ENCODE data around the gene XPNPEP2.

XPNPEP2 gene

GRCh38 chrX:129791961-129792570 lies 53.3 kb downstream of the XPNPEP2 start:
- Histone ChIP-seq H3K79me1 (replicated peaks; ENCODE audit: low read length, poor library complexity, severe bottlenecking) (no peaks in the 10 kb centered on the region), H2BK5ac (ENCODE audit: low read depth, low read length, poor library complexity, severe bottlenecking) (no peak overlapping the region), H2AFZ (ENCODE audit: low read depth, low read length) (no peak overlapping the region), H2BK120ac (ENCODE audit: low read depth, low read length) (no peak overlapping the region), H4K91ac (ENCODE audit: low read length) (no peak overlapping the region), H3K4me1 (ENCODE audit: control insufficient read depth, insufficient read depth, low read depth, low read length) (no peaks in the 10 kb centered on the region), H3K27ac (ENCODE audit: low read length, poor library complexity, severe bottlenecking) (no peak overlapping the region), H3K27me3 (ENCODE audit: control insufficient read depth in 1 of 2, insufficient read depth in 1 of 2, low read length in 2 of 2) (peaks cover 0 to 24% of the 10 kb centered on the region in 2 experiments), H2AK5ac (ENCODE audit: low read length, severe bottlenecking) (no peak overlapping the region), H3K18ac (ENCODE audit: low read depth in 1 of 2, low read length in 2 of 2) (no peak overlapping the region), H3K4me2 (ENCODE audit: low read length, poor library complexity, severe bottlenecking) (no peak overlapping the region), H3K14ac (ENCODE audit: low read length in 2 of 2) (no peak overlapping the region), H3K36me3 (ENCODE audit: control insufficient read depth in 1 of 2, insufficient read depth in 2 of 2, low read depth in 1 of 2, low read length in 2 of 2) (peaks cover 0 to 5% of the 10 kb centered on the region in 2 experiments), H2BK12ac (ENCODE audit: low read length in 2 of 2) (no peak overlapping the region), H3K4me3 (ENCODE audit: insufficient read depth in 1 of 2, low read depth in 1 of 2, low read length in 2 of 2) (no peak overlapping the region), H2BK15ac (ENCODE audit: low read depth, poor library complexity, severe bottlenecking) (no peak overlapping the region), H3K4ac (ENCODE audit: low read depth in 1 of 2, low read length in 2 of 2) (no peak overlapping the region), H4K8ac (ENCODE audit: low read length) (no peak overlapping the region), H3K23ac (ENCODE audit: low read length in 2 of 2) (no peak overlapping the region), H3K9ac (ENCODE audit: low read length) (no peak overlapping the region), H3K9me3 (ENCODE audit: control insufficient read depth, low read length) (no peaks in the 10 kb centered on the region)
- WGBS: 91% methylated on average over 11 of the region's 11 CpGs
- no peak for DNase-seq

GRCh38 chrX:129792586-129793291 lies 54.0 kb downstream of the XPNPEP2 start:
- Histone ChIP-seq H2BK5ac (ENCODE audit: low read depth, low read length, poor library complexity, severe bottlenecking) (no peak overlapping the region), H3K79me1 (replicated peaks; ENCODE audit: low read length, poor library complexity, severe bottlenecking) (no peaks in the 10 kb centered on the region), H3K18ac (ENCODE audit: low read depth in 1 of 2, low read length in 2 of 2) (no peak overlapping the region), H2AK5ac (ENCODE audit: low read length, severe bottlenecking) (no peak overlapping the region), H3K27me3 (ENCODE audit: control insufficient read depth in 1 of 2, insufficient read depth in 1 of 2, low read length in 2 of 2) (peaks cover 0 to 23% of the 10 kb centered on the region in 2 experiments), H3K23ac (ENCODE audit: low read length in 2 of 2) (no peak overlapping the region), H2BK15ac (ENCODE audit: low read depth, poor library complexity, severe bottlenecking) (no peak overlapping the region), H3K27ac (ENCODE audit: low read length, poor library complexity, severe bottlenecking) (no peak overlapping the region), H3K14ac (ENCODE audit: low read length in 2 of 2) (no peak overlapping the region), H3K36me3 (ENCODE audit: control insufficient read depth in 1 of 2, insufficient read depth in 2 of 2, low read depth in 1 of 2, low read length in 2 of 2) (peaks cover under 1 to 11% of the 10 kb centered on the region in 2 experiments), H4K8ac (ENCODE audit: low read length) (no peak overlapping the region), H3K4me2 (ENCODE audit: low read length, poor library complexity, severe bottlenecking) (no peak overlapping the region), H3K4me3 (ENCODE audit: insufficient read depth in 1 of 2, low read depth in 1 of 2, low read length in 2 of 2) (no peak overlapping the region), H3K9me3 (ENCODE audit: control insufficient read depth, low read length) (no peaks in the 10 kb centered on the region), H2BK12ac (ENCODE audit: low read length in 2 of 2) (no peak overlapping the region), H4K91ac (ENCODE audit: low read length) (no peak overlapping the region), H3K9ac (ENCODE audit: low read length) (no peak overlapping the region), H3K4ac (ENCODE audit: low read depth in 1 of 2, low read length in 2 of 2) (no peak overlapping the region), H2BK120ac (ENCODE audit: low read depth, low read length) (no peak overlapping the region), H3K4me1 (ENCODE audit: control insufficient read depth, insufficient read depth, low read depth, low read length) (no peaks in the 10 kb centered on the region), H2AFZ (ENCODE audit: low read depth, low read length) (no peak overlapping the region)
- 97% methylated on average over 15 of the region's 18 CpGs for WGBS
- DNase-seq: no peak

GRCh38 chrX:129793604-129794191 lies 54.9 kb downstream of the XPNPEP2 start:
- Histone ChIP-seq H2BK120ac (ENCODE audit: low read depth, low read length) (no peak overlapping the region), H3K14ac (ENCODE audit: low read length in 2 of 2) (no peak overlapping the region), H3K18ac (ENCODE audit: low read depth in 1 of 2, low read length in 2 of 2) (no peak overlapping the region), H3K9me3 (ENCODE audit: control insufficient read depth, low read length) (no peaks in the 10 kb centered on the region), H3K4me1 (ENCODE audit: control insufficient read depth, insufficient read depth, low read depth, low read length) (no peaks in the 10 kb centered on the region), H4K8ac (ENCODE audit: low read length) (no peak overlapping the region), H2BK12ac (ENCODE audit: low read length in 2 of 2) (no peak overlapping the region), H3K4me3 (ENCODE audit: insufficient read depth in 1 of 2, low read depth in 1 of 2, low read length in 2 of 2) (no peak overlapping the region), H4K91ac (ENCODE audit: low read length) (no peak overlapping the region), H3K36me3 (ENCODE audit: control insufficient read depth in 1 of 2, insufficient read depth in 2 of 2, low read depth in 1 of 2, low read length in 2 of 2) (peaks cover 10 to 16% of the 10 kb centered on the region in 2 experiments), H2BK15ac (ENCODE audit: low read depth, poor library complexity, severe bottlenecking) (no peak overlapping the region), H2AK5ac (ENCODE audit: low read length, severe bottlenecking) (no peak overlapping the region), H3K27me3 (ENCODE audit: control insufficient read depth in 1 of 2, insufficient read depth in 1 of 2, low read length in 2 of 2) (peaks cover 0 to 24% of the 10 kb centered on the region in 2 experiments), H2BK5ac (ENCODE audit: low read depth, low read length, poor library complexity, severe bottlenecking) (no peak overlapping the region), H3K9ac (ENCODE audit: low read length) (no peak overlapping the region), H3K79me1 (replicated peaks; ENCODE audit: low read length, poor library complexity, severe bottlenecking) (no peaks in the 10 kb centered on the region), H3K4me2 (ENCODE audit: low read length, poor library complexity, severe bottlenecking) (no peak overlapping the region), H3K4ac (ENCODE audit: low read depth in 1 of 2, low read length in 2 of 2) (no peak overlapping the region), H2AFZ (ENCODE audit: low read depth, low read length) (no peak overlapping the region), H3K27ac (ENCODE audit: low read length, poor library complexity, severe bottlenecking) (no peak overlapping the region), H3K23ac (ENCODE audit: low read length in 2 of 2) (no peak overlapping the region)
- no peak for DNase-seq
- WGBS: 94% methylated on average over 20 of the region's 20 CpGs

- H3K36me3 ChIP-seq (ENCODE audit: control insufficient read depth in 1 of 2, insufficient read depth in 2 of 2, low read depth in 1 of 2, low read length in 2 of 2): peaks cover 17 to 18% of the 10 kb centered on the region in 2 experiments
- H3K4ac ChIP-seq (ENCODE audit: low read depth in 1 of 2, low read length in 2 of 2): no peak overlapping the region
- H4K91ac ChIP-seq (ENCODE audit: low read length): no peak overlapping the region
- H2AK5ac ChIP-seq (ENCODE audit: low read length, severe bottlenecking): no peak overlapping the region
- H3K79me1 ChIP-seq (replicated peaks; ENCODE audit: low read length, poor library complexity, severe bottlenecking): no peaks in the 10 kb centered on the region
- H3K14ac ChIP-seq (ENCODE audit: low read length in 2 of 2): no peak overlapping the region
- no peak overlapping the region for H3K4me3 ChIP-seq (ENCODE audit: insufficient read depth in 1 of 2, low read depth in 1 of 2, low read length in 2 of 2)
- peaks cover 0 to 25% of the 10 kb centered on the region in 2 experiments for H3K27me3 ChIP-seq (ENCODE audit: control insufficient read depth in 1 of 2, insufficient read depth in 1 of 2, low read length in 2 of 2)
- no peak overlapping the region for H3K9ac ChIP-seq (ENCODE audit: low read length)
- H3K27ac ChIP-seq (ENCODE audit: low read length, poor library complexity, severe bottlenecking): no peak overlapping the region
- H2BK120ac ChIP-seq (ENCODE audit: low read depth, low read length): no peak overlapping the region
- no peak for DNase-seq
- no peak overlapping the region for H2AFZ ChIP-seq (ENCODE audit: low read depth, low read length)
- H4K8ac ChIP-seq (ENCODE audit: low read length): no peak overlapping the region
- H3K4me2 ChIP-seq (ENCODE audit: low read length, poor library complexity, severe bottlenecking): no peak overlapping the region
- H3K18ac ChIP-seq (ENCODE audit: low read depth in 1 of 2, low read length in 2 of 2): no peak overlapping the region
- H2BK12ac ChIP-seq (ENCODE audit: low read length in 2 of 2): no peak overlapping the region
- H2BK5ac ChIP-seq (ENCODE audit: low read depth, low read length, poor library complexity, severe bottlenecking): no peak overlapping the region
- no peaks in the 10 kb centered on the region for H3K9me3 ChIP-seq (ENCODE audit: control insufficient read depth, low read length)
- no peak overlapping the region for H3K23ac ChIP-seq (ENCODE audit: low read length in 2 of 2)
- H3K4me1 ChIP-seq (ENCODE audit: control insufficient read depth, insufficient read depth, low read depth, low read length): no peaks in the 10 kb centered on the region
- H2BK15ac ChIP-seq (ENCODE audit: low read depth, poor library complexity, severe bottlenecking): no peak overlapping the region
- 100% methylated on average over 1 of the region's 1 CpG for WGBS
Measured at GRCh38 chrX:129795584-129795983, 56.8 kb downstream of the XPNPEP2 start.
